GM18951 (cell line): ENCODE measurements around the gene GTF3C6.
"Not testable (repeated sequence)": the region's sequence is repeated elsewhere in the genome, so short reads cannot be mapped to it uniquely, and the experiment has no call there.

Experiments
- POLR2A ChIP-seq: IDR thresholded peaks from 4 replicates; pipeline ENCODE4 v1.6.1; 2011; ENCODE audit warnings: mild to moderate bottlenecking; ENCODE audit not compliant: insufficient read length, insufficient read depth; ENCODE audit errors: extremely low read depth
- in situ Hi-C: fragments of 300-500 bp; cut with MboI; formaldehyde crosslinking; loops from one replicate; pipeline ENCODE4 v1.12.0; 2022; ENCODE audit warnings: low sequenced_read_pairs, mixed read lengths, inconsistent platforms; ENCODE audit not compliant: unreplicated experiment

GTF3C6 gene

GRCh38 chr6:110996691-110997090 is 38.2 kb downstream of the GTF3C6 start:
- in situ Hi-C loops = loop anchor here (5.0 kb wide), 1 partner anchor 464 kb away; no protein-coding TSS in a partner anchor
- no peak for TF ChIP-seq POLR2A

- in situ Hi-C loops = loop anchor here (5.0 kb wide), 1 partner anchor 467 kb away; no protein-coding TSS in a partner anchor
- no peak for TF ChIP-seq POLR2A
Observed at GRCh38 chr6:110999634-111000270, 41.2 kb downstream of the GTF3C6 start.

- in situ Hi-C loops = no loop called here
- no peak for TF ChIP-seq POLR2A
Observed at GRCh38 chr6:111002350-111002749, 43.8 kb downstream of the GTF3C6 start.

GRCh38 chr6:111011360-111012142 is 53.0 kb downstream of the GTF3C6 start:
- no peak for TF ChIP-seq POLR2A

GRCh38 chr6:111012143-111012452 is 53.6 kb downstream of the GTF3C6 start:
- TF ChIP-seq POLR2A = no peak
- in situ Hi-C loops = no loop called here

More at GRCh38 chr6:111011360-111012142, 53.0 kb downstream of the GTF3C6 start:
- in situ Hi-C loops = no loop called here

- in situ Hi-C loops = not testable (repeated sequence)
Observed at GRCh38 chr6:111012520-111012919, 54.0 kb downstream of the GTF3C6 start.

GRCh38 chr6:111013144-111013915 is 54.8 kb downstream of the GTF3C6 start:
- TF ChIP-seq POLR2A = no peak

GRCh38 chr6:111015389-111016124 is 57.1 kb downstream of the GTF3C6 start:
- no peak for TF ChIP-seq POLR2A
- in situ Hi-C loops = no loop called here

More at GRCh38 chr6:111013144-111013915, 54.8 kb downstream of the GTF3C6 start:
- in situ Hi-C loops = no loop called here

- in situ Hi-C loops = not testable (repeated sequence)
Observed at GRCh38 chr6:111017241-111017640, 58.7 kb downstream of the GTF3C6 start.
